ENCODE measurements around the gene TPD52L1.

TPD52L1 gene

DNA sequence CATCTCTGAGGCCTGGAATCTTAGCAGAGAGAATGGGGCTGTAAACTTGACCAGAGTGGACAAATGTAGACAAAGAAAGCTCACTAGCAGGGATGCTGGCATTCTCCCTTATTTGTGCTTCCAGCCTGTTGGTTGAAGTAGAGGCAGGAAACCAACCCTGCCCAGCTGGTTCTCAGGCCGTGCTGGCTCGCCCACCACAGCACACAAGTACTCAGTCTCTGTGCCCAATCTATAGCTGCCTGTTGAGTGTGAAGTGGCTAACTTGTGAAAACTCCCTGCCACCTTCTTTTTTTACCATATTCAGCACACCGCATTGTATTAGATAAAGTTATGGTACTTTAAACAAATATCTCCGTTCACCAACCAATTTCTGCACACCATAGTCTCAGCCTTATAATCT lies 110.9 kb downstream of the TPD52L1 start:
- no peak overlapping the region for H3K4me3 ChIP-seq (replicated peaks; ENCODE audit: low read depth, low read length)
- TF ChIP-seq, protein P1, sequence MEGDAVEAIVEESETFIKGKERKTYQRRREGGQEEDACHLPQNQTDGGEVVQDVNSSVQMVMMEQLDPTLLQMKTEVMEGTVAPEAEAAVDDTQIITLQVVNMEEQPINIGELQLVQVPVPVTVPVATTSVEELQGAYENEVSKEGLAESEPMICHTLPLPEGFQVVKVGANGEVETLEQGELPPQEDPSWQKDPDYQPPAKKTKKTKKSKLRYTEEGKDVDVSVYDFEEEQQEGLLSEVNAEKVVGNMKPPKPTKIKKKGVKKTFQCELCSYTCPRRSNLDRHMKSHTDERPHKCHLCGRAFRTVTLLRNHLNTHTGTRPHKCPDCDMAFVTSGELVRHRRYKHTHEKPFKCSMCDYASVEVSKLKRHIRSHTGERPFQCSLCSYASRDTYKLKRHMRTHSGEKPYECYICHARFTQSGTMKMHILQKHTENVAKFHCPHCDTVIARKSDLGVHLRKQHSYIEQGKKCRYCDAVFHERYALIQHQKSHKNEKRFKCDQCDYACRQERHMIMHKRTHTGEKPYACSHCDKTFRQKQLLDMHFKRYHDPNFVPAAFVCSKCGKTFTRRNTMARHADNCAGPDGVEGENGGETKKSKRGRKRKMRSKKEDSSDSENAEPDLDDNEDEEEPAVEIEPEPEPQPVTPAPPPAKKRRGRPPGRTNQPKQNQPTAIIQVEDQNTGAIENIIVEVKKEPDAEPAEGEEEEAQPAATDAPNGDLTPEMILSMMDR (IDR thresholded peaks at IDR 0.05; ENCODE audit: insufficient read depth, low read length, poor library complexity, severe bottlenecking), result no peak
- no peak for DNase-seq (ENCODE audit: extremely low read depth, insufficient read length)
- no peaks in the 10 kb centered on the region for H3K36me3 ChIP-seq (ENCODE audit: control insufficient read depth, insufficient read depth, low read length)
- no peaks in the 10 kb centered on the region for H3K27me3 ChIP-seq (replicated peaks; ENCODE audit: control insufficient read depth, insufficient read depth, low read length)

DNA sequence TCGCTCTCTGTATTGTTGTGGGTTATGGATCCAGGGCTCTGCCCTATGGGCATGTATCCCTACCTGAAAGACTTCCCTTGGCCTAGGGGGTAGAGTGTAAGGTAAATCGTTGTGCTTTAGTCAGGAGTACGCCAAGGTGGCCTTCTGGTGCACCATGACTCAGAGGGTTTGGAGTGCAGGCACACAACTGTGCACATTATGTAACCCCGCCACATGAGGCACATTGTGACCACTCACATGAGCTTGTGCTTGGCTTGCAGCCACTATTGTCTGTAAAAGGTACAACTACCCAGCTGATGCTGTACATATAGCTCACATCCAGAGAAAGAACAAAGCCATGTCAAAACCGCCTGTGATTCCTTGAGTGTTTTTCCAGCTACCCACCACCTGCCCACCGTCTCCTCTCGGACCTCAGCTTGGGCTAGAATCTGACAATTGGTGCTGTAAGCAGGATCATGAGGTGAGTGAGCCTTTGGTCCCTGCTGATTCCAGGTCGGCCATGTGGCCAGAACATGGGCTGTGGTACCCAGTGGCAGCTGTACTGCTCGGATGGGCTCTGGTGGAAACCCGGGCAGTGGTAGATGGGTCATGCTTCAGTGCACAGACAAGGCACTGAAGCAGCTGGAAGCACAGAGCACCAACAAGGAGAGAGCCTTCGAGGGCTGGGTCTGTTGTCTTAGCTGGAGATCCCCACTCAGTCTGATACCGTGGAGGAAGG lies 114.4 kb downstream of the TPD52L1 start:
- no peak for DNase-seq (ENCODE audit: extremely low read depth, insufficient read length)
- TF ChIP-seq, protein P1 (IDR thresholded peaks at IDR 0.05; ENCODE audit: insufficient read depth, low read length, poor library complexity, severe bottlenecking), result no peak
- Histone ChIP-seq H3K27me3 (replicated peaks; ENCODE audit: control insufficient read depth, insufficient read depth, low read length) (no peaks in the 10 kb centered on the region), H3K36me3 (ENCODE audit: control insufficient read depth, insufficient read depth, low read length) (peaks cover 2% of the 10 kb centered on the region), H3K4me3 (replicated peaks; ENCODE audit: low read depth, low read length) (no peak overlapping the region)

DNA sequence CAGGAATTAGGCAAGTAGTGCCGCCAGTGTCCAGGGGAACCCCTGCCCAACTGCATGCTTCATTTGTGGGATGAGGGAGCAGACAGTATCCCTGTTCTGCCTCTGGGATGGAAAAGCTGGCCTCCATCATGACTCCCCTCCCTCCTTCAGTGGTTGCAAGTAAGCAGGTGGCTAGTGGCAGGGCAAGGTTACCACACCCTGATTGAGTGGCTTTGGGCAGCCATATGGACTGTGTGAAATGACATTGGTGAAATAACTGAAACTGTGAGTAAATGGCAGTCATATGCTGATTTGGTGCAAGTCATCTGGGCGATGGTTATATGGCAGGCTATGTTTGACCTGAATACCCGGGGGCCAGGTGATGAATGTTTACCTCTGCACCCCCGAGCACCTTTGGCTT lies 115.2 kb downstream of the TPD52L1 start:
- Histone ChIP-seq H3K4me3 (replicated peaks; ENCODE audit: low read depth, low read length) (no peak overlapping the region), H3K27me3 (replicated peaks; ENCODE audit: control insufficient read depth, insufficient read depth, low read length) (no peaks in the 10 kb centered on the region), H3K36me3 (ENCODE audit: control insufficient read depth, insufficient read depth, low read length) (peaks cover 4% of the 10 kb centered on the region)
- TF ChIP-seq, protein P1 (IDR thresholded peaks at IDR 0.05; ENCODE audit: insufficient read depth, low read length, poor library complexity, severe bottlenecking), result no peak
- DNase-seq (ENCODE audit: extremely low read depth, insufficient read length), result no peak

DNA sequence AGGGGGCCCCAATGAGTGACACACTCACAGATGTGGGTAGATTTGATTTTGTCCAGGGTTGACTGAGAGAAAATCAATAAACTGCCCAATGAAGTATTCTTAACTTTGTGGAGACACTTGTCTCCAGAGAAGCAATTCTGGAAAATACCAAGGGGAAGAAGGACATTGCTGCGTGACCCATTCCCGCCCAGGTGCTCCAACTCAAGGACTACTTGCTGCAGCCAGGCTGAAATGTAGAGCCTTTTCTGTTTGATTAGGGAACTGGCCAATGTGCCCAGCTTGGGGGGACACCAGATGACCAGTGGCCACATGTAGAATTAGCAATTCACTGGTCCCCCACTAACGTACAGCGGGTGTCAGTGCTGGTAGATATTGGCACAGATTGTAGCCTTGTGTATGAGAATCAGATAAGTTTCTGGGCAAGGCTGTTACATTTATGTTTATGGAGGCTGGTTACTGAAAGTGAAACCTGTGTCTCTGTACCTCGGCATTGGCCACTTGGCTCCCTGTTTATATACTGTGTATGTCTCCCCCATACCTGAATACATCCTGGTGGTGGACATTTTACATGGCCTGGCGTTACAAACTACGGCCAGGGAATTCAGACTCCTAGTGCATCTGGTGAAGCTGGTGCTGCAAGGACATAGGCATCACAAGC lies 115.9 kb downstream of the TPD52L1 start:
- TF ChIP-seq, protein P1 (IDR thresholded peaks at IDR 0.05; ENCODE audit: insufficient read depth, low read length, poor library complexity, severe bottlenecking), result no peak
- Histone ChIP-seq H3K4me3 (replicated peaks; ENCODE audit: low read depth, low read length) (no peak overlapping the region), H3K27me3 (replicated peaks; ENCODE audit: control insufficient read depth, insufficient read depth, low read length) (no peaks in the 10 kb centered on the region), H3K36me3 (ENCODE audit: control insufficient read depth, insufficient read depth, low read length) (peaks cover 4% of the 10 kb centered on the region)
- no peak for DNase-seq (ENCODE audit: extremely low read depth, insufficient read length)

DNA sequence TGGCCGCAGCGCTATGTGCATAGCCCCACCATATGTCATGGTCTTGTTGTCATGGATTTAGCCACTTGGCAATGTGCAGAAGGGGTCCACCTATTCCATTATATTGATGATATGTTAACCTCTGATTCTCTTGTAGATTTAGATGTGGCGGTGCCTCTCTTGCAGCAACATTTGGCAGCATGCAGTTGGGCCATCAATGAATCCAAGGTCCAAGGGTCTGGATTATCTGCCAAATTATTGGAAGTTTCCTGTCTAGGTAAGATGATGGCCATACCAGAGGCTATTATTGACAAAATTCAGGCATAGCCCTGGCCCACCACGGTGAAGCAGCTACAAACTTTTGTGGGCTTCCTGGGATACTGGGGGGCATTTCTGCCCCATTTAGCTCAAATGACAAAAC lies 116.8 kb downstream of the TPD52L1 start:
- no peak for DNase-seq (ENCODE audit: extremely low read depth, insufficient read length)
- Histone ChIP-seq H3K4me3 (replicated peaks; ENCODE audit: low read depth, low read length) (no peak overlapping the region), H3K36me3 (ENCODE audit: control insufficient read depth, insufficient read depth, low read length) (peaks cover 4% of the 10 kb centered on the region), H3K27me3 (replicated peaks; ENCODE audit: control insufficient read depth, insufficient read depth, low read length) (no peaks in the 10 kb centered on the region)
- TF ChIP-seq, protein P1 (IDR thresholded peaks at IDR 0.05; ENCODE audit: insufficient read depth, low read length, poor library complexity, severe bottlenecking), result no peak

All from GM06990 (cell line).